ENCODE data around the gene PACRG. TPM values are rescaled to one million over a fixed set of nuclear protein-coding genes. Genes with fewer than 3 reads are reported as not detected.

The PACRG gene
- total and polyA plus RNA-seq, 4 donors: 0.47 to 3.8 (median 2.4) TPM

- Histone ChIP-seq H3K27ac (ENCODE audit: low read depth in 1 of 2, low read length in 2 of 2) (no peak overlapping the region), H3K36me3 (ENCODE audit: control insufficient read depth in 4 of 4, insufficient read depth in 3 of 4, low read depth in 1 of 4, low read length in 3 of 4) (no peaks in the 10 kb centered on the region), H3K9ac (ENCODE audit: low read depth in 1 of 2, low read length in 2 of 2) (no peak overlapping the region), H3K4me3 (ENCODE audit: low read depth in 1 of 3, low read length in 3 of 3) (no peak overlapping the region), H3K9me3 (ENCODE audit: control insufficient read depth in 4 of 4, low read length in 3 of 4) (no peaks in the 10 kb centered on the region), H3K4me1 (ENCODE audit: control insufficient read depth in 4 of 4, insufficient read depth in 4 of 4, low read length in 3 of 4) (peaks cover 0 to 7% (median 2%) of the 10 kb centered on the region in 4 donors), H3K27me3 (ENCODE audit: control insufficient read depth in 4 of 4, insufficient read depth in 4 of 4, low read length in 3 of 4) (no peaks in the 10 kb centered on the region)
- WGBS: 84% methylated on average over 5 of the region's 5 CpGs
- no peak for DNase-seq (ENCODE audit: low spot score)
- TF ChIP-seq TAF1 (conservative IDR thresholded peaks at IDR 0.05) (no peak), REST (IDR thresholded peaks at IDR 0.05) (no peak), JUND (IDR thresholded peaks at IDR 0.05) (no peak), SP1 (IDR thresholded peaks at IDR 0.05) (no peak), RXRA (IDR thresholded peaks at IDR 0.05) (no peak), RAD21 (IDR thresholded peaks at IDR 0.05) (no peak), CTCF (IDR thresholded peaks at IDR 0.05; ENCODE audit: low read depth, low read length, missing input control) (no peak), FOXA1 (IDR thresholded peaks at IDR 0.05) (no peak), GABPA (IDR thresholded peaks at IDR 0.05 in 1 of 2, conservative IDR thresholded peaks at IDR 0.05 in 1 of 2) (no peak), FOXA2 (IDR thresholded peaks at IDR 0.05) (no peak), HNF4G (IDR thresholded peaks at IDR 0.05) (no peak), HNF4A (conservative IDR thresholded peaks at IDR 0.05) (no peak), EGR1 (IDR thresholded peaks at IDR 0.05; ENCODE audit: low read depth in 2 of 2) (no peak), YY1 (IDR thresholded peaks at IDR 0.05) (no peak), NR2F2 (IDR thresholded peaks at IDR 0.05) (no peak), ZBTB33 (IDR thresholded peaks at IDR 0.05) (no peak), ATF3 (IDR thresholded peaks at IDR 0.05) (no peak)
- TF ChIP-seq, protein P1, sequence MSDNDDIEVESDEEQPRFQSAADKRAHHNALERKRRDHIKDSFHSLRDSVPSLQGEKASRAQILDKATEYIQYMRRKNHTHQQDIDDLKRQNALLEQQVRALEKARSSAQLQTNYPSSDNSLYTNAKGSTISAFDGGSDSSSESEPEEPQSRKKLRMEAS (IDR thresholded peaks at IDR 0.05): no peak
These were observed 42.2 kb upstream of the PACRG start for GRCh38 chr6:162685586-162685985.
